GM12878 (cell line): ENCODE measurements around the gene FGF11.
A peak's percentile ranks its signal among the peaks of the same experiment; 100 is the strongest.

Experiments used
- CHD2 ChIP-seq: IDR thresholded peaks from 2 replicates; pipeline ENCODE4 v1.6.1; 2011; ENCODE audit warnings: low read depth, low read length, improper control_type of control experiment, borderline replicate concordance
- EZH2 ChIP-seq: IDR thresholded peaks from 2 replicates; pipeline ENCODE4 v1.6.1; 2012; ENCODE audit warnings: low read depth, mild to moderate bottlenecking, control low read depth, inconsistent platforms, low read length, borderline replicate concordance; ENCODE audit not compliant: control insufficient read depth
- IRF4 ChIP-seq: IDR thresholded peaks from 2 replicates; pipeline ENCODE4 v1.6.1; 2011; ENCODE audit warnings: low read depth, low read length
- KDM1A ChIP-seq: fragments of 200-600 bp; sonication (generic); IDR thresholded peaks from 2 replicates; pipeline ENCODE4 v1.6.1; 2016; ENCODE audit warnings: borderline replicate concordance
- LARP7 ChIP-seq: fragments of 450-650 bp; IDR thresholded peaks from 2 replicates; pipeline ENCODE4 v1.6.1; 2017; ENCODE audit warnings: mild to moderate bottlenecking
- NFXL1 ChIP-seq: fragments of 450-650 bp; IDR thresholded peaks from 2 replicates; pipeline ENCODE4 v1.6.1; 2017; ENCODE audit warnings: antibody characterized with exemption, mild to moderate bottlenecking, borderline replicate concordance
- POLR2AphosphoS5 ChIP-seq: IDR thresholded peaks from 2 replicates; pipeline ENCODE4 v1.6.1; 2011; ENCODE audit warnings: mild to moderate bottlenecking, low read length, inconsistent platforms
- RUNX3 ChIP-seq: IDR thresholded peaks from 2 replicates; pipeline ENCODE4 v1.6.1; 2012; ENCODE audit warnings: low read length, inconsistent platforms
- SMC3 ChIP-seq: IDR thresholded peaks from 2 replicates; pipeline ENCODE4 v1.6.1; 2011; ENCODE audit warnings: low read length, improper control_type of control experiment, borderline replicate concordance
- SP1 ChIP-seq: IDR thresholded peaks from one replicate; pipeline ENCODE4 v1.6.1; 2011; ENCODE audit warnings: low read depth, low read length
- TCF3 ChIP-seq: IDR thresholded peaks from 2 replicates; pipeline ENCODE4 v1.6.1; 2012; ENCODE audit warnings: low read depth, mild to moderate bottlenecking, low read length, borderline replicate concordance; ENCODE audit not compliant: insufficient read depth
- TF ChIP-seq, protein P1 (sequence below), 3 experiments: IDR thresholded peaks in 2 of 3; conservative IDR thresholded peaks in 1 of 3; 2 replicates each; pipeline ENCODE4 v1.5.1; 2011; ENCODE audit warnings: low read depth in 3 of 3, low read length in 3 of 3, mild to moderate bottlenecking in 3 of 3, control low read depth in 2 of 3, moderate library complexity in 2 of 3, inconsistent platforms in 1 of 3, mixed read lengths in 1 of 3; ENCODE audit not compliant: control insufficient read depth in 2 of 3, insufficient read depth in 1 of 3; ENCODE audit errors: extremely low read depth in 1 of 3

DNA sequence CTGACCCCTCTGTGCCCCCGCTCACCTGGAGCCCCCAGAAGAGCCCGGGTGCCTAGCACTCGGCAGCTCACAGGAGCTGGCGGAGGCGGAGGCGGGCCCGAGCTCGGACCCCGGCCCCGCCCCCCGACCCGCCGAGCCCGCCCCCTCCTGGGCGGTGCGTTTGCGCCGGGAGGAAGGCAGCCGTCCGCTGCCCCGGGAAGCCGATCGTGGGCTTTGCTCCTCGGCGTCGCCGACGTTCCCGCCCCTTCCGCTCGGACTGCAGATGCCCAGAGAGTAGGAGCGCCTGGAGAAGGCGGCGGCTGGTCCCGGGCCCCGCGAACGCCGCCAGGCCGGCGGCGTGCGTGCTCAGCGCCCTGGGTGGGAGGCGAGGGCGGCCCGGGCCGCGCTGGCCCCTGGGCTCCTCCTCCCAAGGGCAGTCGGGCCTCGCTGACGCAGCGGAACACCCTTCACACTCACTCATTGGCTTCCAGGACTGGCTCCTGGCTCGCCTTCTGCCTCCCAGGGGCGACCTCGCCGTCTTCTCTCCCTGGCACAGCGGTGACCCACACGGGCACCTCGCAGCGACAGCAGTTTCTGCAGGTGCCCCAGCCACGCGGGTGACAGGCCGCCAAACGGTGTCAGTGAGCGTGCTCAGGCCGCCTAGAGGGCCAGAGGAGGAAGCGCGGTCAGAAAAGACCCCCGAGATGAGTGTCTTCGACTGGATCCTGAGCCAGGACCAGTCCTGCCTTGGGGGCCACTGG lies 44.7 kb upstream of the FGF11 start, which contains the start of gene PLSCR3:
- TF ChIP-seq, protein P1, sequence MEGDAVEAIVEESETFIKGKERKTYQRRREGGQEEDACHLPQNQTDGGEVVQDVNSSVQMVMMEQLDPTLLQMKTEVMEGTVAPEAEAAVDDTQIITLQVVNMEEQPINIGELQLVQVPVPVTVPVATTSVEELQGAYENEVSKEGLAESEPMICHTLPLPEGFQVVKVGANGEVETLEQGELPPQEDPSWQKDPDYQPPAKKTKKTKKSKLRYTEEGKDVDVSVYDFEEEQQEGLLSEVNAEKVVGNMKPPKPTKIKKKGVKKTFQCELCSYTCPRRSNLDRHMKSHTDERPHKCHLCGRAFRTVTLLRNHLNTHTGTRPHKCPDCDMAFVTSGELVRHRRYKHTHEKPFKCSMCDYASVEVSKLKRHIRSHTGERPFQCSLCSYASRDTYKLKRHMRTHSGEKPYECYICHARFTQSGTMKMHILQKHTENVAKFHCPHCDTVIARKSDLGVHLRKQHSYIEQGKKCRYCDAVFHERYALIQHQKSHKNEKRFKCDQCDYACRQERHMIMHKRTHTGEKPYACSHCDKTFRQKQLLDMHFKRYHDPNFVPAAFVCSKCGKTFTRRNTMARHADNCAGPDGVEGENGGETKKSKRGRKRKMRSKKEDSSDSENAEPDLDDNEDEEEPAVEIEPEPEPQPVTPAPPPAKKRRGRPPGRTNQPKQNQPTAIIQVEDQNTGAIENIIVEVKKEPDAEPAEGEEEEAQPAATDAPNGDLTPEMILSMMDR (IDR thresholded peaks at IDR 0.05 in 2 of 3, conservative IDR thresholded peaks at IDR 0.05 in 1 of 3; ENCODE audit: control insufficient read depth in 2 of 3, extremely low read depth in 1 of 3, insufficient read depth in 1 of 3, low read depth in 3 of 3, low read length in 3 of 3), result peak; percentile 7 to 56 (median 44); a peak in 4 of 6 replicates
- TF ChIP-seq NFXL1, result no peak
- TF ChIP-seq CHD2, result peak; percentile 16; the same call in 1 of the 2 replicates
- no peak for TF ChIP-seq IRF4
- peak; percentile 65 for TF ChIP-seq LARP7
- no peak for TF ChIP-seq KDM1A
- TF ChIP-seq POLR2AphosphoS5, result 0 out of 2 replicates have a peak, but pooled peaks have one; percentile 47
- no peak for TF ChIP-seq TCF3
- no peak for TF ChIP-seq RUNX3
- TF ChIP-seq SMC3, result 0 out of 2 replicates have a peak, but pooled peaks have one; percentile 16
- no peak for TF ChIP-seq EZH2
- peak; percentile 3 for TF ChIP-seq SP1
